ENCODE data around the gene MOGAT3.
A peak's percentile ranks its signal among the peaks of the same experiment; 100 is the strongest.

Gene MOGAT3

DNA sequence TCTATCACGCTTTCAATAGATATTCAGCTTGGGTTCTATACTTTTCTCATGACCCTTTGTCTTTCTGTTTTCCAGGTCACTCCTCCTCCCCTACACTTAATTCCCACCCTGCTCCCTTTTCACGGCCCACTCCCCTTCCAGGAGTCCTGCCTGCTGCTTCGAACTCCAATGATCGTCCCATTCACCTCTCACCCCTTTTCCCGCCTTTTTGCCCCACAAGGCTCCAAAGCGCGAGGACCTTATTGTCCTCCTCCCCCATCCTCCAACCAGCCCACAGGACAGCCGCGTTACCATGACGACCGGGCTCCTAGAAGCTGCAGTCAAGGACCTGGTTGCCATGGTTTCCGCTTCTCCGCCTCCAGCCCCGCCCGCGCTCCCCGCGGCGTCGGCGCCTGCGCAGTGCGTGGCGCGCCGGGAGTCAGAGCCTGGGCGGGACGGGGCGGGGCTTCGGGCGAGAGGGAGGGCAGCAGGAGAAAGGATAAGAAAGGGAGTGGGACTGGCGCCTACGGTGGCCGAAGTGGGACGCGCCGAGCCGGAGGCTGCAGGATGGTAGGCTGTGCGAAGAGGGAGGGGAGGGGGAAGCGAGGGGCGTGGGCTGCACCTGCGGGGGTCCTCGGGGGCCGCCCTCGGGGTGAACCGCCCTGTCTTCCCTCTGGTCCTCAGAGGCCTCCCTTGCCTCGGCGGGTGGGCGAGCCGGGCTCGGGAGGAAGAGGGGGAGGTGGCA is 46.7 kb downstream of the MOGAT3 start, which contains the start of gene AP1S1:
AP1S1 (plus strand) TSS at position 508 of the 724 bp plus-strand sequence; CDS start at position 547, 39 bp downstream.
- Histone ChIP-seq H3K4me3 (ENCODE audit: low read depth, low read length) (peak within 1 kb of the TSS; percentile 74), H3K27ac (no peak within 1 kb of the TSS), H3K36me3 (replicated peaks) (peaks cover 16% of the 10 kb centered on the region), H3K27me3 (replicated peaks) (no peaks in the 10 kb centered on the region)
- TF ChIP-seq, protein P1, sequence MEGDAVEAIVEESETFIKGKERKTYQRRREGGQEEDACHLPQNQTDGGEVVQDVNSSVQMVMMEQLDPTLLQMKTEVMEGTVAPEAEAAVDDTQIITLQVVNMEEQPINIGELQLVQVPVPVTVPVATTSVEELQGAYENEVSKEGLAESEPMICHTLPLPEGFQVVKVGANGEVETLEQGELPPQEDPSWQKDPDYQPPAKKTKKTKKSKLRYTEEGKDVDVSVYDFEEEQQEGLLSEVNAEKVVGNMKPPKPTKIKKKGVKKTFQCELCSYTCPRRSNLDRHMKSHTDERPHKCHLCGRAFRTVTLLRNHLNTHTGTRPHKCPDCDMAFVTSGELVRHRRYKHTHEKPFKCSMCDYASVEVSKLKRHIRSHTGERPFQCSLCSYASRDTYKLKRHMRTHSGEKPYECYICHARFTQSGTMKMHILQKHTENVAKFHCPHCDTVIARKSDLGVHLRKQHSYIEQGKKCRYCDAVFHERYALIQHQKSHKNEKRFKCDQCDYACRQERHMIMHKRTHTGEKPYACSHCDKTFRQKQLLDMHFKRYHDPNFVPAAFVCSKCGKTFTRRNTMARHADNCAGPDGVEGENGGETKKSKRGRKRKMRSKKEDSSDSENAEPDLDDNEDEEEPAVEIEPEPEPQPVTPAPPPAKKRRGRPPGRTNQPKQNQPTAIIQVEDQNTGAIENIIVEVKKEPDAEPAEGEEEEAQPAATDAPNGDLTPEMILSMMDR (IDR thresholded peaks at IDR 0.05; ENCODE audit: low read depth, low read length, missing control alignments): no peak
- in situ Hi-C loops (cut with HindIII; ENCODE audit: low pct_ligation_motif_present, low sequenced_read_pairs): loop anchor here (25.0 kb wide), 1 partner anchor 133 kb away; no protein-coding TSS in a partner anchor
- DNase-seq: peak; percentile 90

GRCh38 chr7:101151908-101152651 is 48.8 kb downstream of the MOGAT3 start:
- in situ Hi-C loops (cut with HindIII; ENCODE audit: low pct_ligation_motif_present, low sequenced_read_pairs): loop anchor here (25.0 kb wide), 1 partner anchor 135 kb away; no protein-coding TSS in a partner anchor
- no peak for DNase-seq
- Histone ChIP-seq H3K4me3 (ENCODE audit: low read depth, low read length) (no peak overlapping the region), H3K27me3 (replicated peaks) (no peaks in the 10 kb centered on the region), H3K27ac (no peak overlapping the region), H3K36me3 (replicated peaks) (peaks cover 3% of the 10 kb centered on the region)
- TF ChIP-seq, protein P1 (IDR thresholded peaks at IDR 0.05; ENCODE audit: low read depth, low read length, missing control alignments): no peak

All from brain microvascular endothelial cell (primary cell).